Suprapubic skin (tissue), 4 donors: ENCODE measurements around the gene TMEM250. TPM values are rescaled to one million over a fixed set of nuclear protein-coding genes. Genes with fewer than 3 reads are reported as not detected.
"Not testable (repeated sequence)": the region's sequence is repeated elsewhere in the genome, so short reads cannot be mapped to it uniquely, and the experiment has no call there.

ENCODE experiments used
- DNase-seq, 2 donors: peaks; one replicate each; pipeline ENCODE4 v3.0.0-alpha.2; 2019; ENCODE audit warnings: low spot score in 2 of 2
- H3K27ac ChIP-seq: fragments of 200-600 bp; sonication (generic); one replicate; pipeline ENCODE4 v1.5.1; 2019
- H3K27me3 ChIP-seq: fragments of 200-600 bp; sonication (generic); one replicate; pipeline ENCODE4 v1.5.1; 2019
- H3K36me3 ChIP-seq: fragments of 200-600 bp; sonication (generic); one replicate; pipeline ENCODE4 v1.5.1; 2019
- H3K4me1 ChIP-seq: fragments of 200-600 bp; sonication (generic); one replicate; pipeline ENCODE4 v1.5.1; 2019
- H3K4me3 ChIP-seq: fragments of 200-600 bp; sonication (generic); one replicate; pipeline ENCODE4 v1.5.1; 2019; ENCODE audit warnings: mild to moderate bottlenecking
- H3K9me3 ChIP-seq: fragments of 200-600 bp; sonication (generic); one replicate; pipeline ENCODE4 v1.5.1; 2019
- EP300 ChIP-seq: sonication (generic); formaldehyde crosslinking; IDR thresholded peaks from one replicate; pipeline ENCODE4 v1.6.1; 2017; ENCODE audit warnings: antibody characterized with exemption
- POLR2A ChIP-seq, 2 donors: fragments of 450-650 bp; IDR thresholded peaks; one replicate each; pipeline ENCODE4 v1.6.1; 2017; ENCODE audit warnings: antibody characterized with exemption in 2 of 2, mild to moderate bottlenecking in 2 of 2, moderate library complexity in 2 of 2
- POLR2AphosphoS5 ChIP-seq, 3 donors: sonication (generic); formaldehyde crosslinking; IDR thresholded peaks; one replicate each; pipeline ENCODE4 v1.6.1; 2017; ENCODE audit warnings: antibody characterized with exemption in 3 of 3
- WGBS: methylation state at CpG from one replicate; pipeline ENCODE4 v1.1.5; 2018; 5-methylcytosine and 5-hydroxymethylcytosine counted together
- total RNA-seq, 4 donors: library from RNA; depleted of rRNA; stranded (reverse); fragments of >200 nt; gene quantifications; one replicate each; pipeline ENCODE4 v1.1.0, GENCODE V29; 2016
- TF ChIP-seq, protein P1 (sequence below), 2 donors: fragments of 200-600 bp in 1 of 2; fragments of 450-650 bp in 1 of 2; sonication (generic) in 1 of 2; IDR thresholded peaks; one replicate each; pipeline ENCODE4 v1.5.1; 2016 to 2019; ENCODE audit warnings: antibody characterized with exemption in 2 of 2, mild to moderate bottlenecking in 1 of 2, moderate library complexity in 1 of 2

The TMEM250 gene
- total RNA-seq, 4 donors from 2014 or later: 37.0 to 66.9 (median 57.8) TPM

DNA sequence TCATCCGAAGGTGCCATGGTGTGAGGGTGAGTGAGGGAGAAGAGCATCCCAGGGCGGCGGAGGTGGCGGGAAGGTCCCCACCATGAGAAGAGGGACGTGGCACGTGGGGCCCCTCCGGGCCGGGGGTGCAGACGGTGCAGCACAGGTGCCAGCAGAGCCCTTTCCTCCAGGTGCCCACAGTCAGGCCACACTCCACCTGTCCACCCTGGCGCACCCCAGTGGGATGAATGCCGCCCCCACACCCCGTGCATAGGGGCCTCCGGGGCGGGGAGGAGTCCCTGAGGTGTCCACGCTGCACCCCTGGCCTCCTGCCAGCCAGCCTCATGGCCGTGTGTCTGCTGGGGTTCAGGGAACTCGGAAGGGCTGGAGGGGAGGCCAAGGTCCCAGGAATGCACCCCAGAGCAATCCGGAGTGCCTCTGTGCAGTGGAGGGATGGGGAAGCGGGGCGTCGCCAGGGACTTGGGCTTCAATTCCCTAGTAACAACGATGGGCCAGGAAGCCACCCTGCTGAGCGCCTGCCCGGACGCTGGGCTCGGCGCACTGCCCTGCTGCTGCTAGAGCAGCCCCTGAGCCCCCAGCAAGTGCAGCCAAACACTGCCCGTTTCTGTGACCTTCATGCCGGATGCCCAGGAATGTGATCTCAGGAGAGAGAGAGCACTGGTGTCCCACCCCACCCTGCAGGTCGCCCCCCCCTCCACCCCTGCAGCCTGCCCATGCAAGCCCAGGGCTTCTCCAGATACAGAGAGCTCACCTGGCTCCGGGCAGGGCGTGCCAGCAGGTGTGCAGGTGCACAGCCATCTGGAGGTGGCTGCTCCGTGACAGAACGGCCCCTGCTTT is 14.8 kb downstream of the TMEM250 start:
- H3K9me3 ChIP-seq: no peaks in the 10 kb centered on the region

DNA sequence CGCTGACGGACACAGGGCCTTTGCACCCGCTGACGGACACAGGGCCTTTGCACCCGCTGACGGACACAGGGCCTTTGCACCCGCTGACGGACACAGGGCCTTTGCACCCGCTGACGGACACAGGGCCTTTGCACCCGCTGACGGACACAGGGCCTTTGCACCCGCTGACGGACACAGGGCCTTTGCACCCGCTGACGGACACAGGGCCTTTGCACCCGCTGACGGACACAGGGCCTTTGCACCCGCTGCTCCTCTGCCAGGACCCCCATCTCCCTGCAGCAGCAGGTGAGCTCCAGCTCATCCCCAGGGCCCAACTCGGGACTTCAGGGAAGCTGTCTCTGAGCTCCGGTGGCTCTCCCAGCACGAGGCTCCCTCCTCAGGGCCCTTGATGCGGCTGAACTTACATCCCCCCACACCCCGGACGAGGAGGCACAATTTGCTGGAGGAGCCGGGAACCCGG is 17.0 kb downstream of the TMEM250 start:
- H3K9me3 ChIP-seq, DNase-seq, H3K4me3 ChIP-seq, H3K27ac ChIP-seq, H3K36me3 ChIP-seq: not testable (repeated sequence)
- peaks cover 11% of the 10 kb centered on the region for H3K27me3 ChIP-seq
- no CpG with 5 or more reads among the region's 27 CpGs for WGBS
- peaks cover 42% of the 10 kb centered on the region for H3K4me1 ChIP-seq

More for the DNA sequence above, 14.8 kb downstream of the TMEM250 start:
- WGBS: 70% methylated on average over 13 of the region's 34 CpGs
- no peaks in the 10 kb centered on the region for H3K36me3 ChIP-seq
- no peak for DNase-seq
- H3K27me3 ChIP-seq: peaks cover 11% of the 10 kb centered on the region
- peaks cover 61% of the 10 kb centered on the region for H3K4me1 ChIP-seq
- H3K4me3 ChIP-seq: no peak overlapping the region
- TF ChIP-seq POLR2A (IDR thresholded peaks at IDR 0.05): no peak
- TF ChIP-seq POLR2AphosphoS5 (IDR thresholded peaks at IDR 0.05): no peak
- TF ChIP-seq, protein P1, sequence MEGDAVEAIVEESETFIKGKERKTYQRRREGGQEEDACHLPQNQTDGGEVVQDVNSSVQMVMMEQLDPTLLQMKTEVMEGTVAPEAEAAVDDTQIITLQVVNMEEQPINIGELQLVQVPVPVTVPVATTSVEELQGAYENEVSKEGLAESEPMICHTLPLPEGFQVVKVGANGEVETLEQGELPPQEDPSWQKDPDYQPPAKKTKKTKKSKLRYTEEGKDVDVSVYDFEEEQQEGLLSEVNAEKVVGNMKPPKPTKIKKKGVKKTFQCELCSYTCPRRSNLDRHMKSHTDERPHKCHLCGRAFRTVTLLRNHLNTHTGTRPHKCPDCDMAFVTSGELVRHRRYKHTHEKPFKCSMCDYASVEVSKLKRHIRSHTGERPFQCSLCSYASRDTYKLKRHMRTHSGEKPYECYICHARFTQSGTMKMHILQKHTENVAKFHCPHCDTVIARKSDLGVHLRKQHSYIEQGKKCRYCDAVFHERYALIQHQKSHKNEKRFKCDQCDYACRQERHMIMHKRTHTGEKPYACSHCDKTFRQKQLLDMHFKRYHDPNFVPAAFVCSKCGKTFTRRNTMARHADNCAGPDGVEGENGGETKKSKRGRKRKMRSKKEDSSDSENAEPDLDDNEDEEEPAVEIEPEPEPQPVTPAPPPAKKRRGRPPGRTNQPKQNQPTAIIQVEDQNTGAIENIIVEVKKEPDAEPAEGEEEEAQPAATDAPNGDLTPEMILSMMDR (IDR thresholded peaks at IDR 0.05): no peak
- no peak for TF ChIP-seq EP300
- no peak overlapping the region for H3K27ac ChIP-seq

DNA sequence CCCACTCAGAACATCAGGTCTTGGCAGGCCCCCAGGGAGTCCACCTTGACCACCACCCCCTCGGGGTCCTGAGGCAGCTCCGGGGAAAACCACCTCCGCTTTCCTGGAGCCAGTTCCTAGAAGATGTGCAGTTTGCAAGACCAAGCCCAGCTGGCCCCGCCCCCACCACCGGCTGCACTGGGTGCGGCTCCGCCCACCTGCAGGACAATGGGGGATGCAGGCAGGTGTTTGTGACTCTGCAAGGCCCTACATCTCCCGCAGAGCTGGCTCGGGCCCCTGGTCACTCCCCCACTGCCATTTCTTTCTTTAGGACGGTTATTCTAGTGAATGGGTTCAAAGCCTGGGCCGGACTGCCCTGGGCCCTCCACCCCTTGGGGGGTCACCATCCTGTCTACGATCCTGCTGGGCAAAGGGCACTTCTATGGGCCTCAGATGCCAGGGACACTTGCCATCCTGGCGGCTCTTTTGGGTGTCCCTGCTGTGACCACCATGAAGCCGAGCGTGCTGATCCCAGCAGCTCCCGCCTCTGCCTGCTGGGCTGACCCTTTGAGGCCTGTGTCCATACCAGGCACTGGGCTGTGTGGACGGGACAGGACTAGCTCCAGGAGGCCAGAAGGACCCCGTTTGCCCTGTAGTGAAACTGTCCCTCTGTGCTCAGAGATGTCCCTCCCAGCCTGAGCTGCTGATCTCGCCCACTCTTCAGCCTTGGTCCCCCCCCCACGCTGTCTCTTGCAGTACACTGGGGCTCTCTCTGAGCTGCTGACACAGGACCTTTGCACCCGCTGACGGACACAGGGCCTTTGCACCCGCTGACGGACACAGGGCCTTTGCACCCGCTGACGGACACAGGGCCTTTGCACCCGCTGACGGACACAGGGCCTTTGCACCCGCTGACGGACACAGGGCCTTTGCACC is 17.7 kb downstream of the TMEM250 start:
- Histone ChIP-seq H3K27ac (no peak overlapping the region), H3K4me1 (peaks cover 42% of the 10 kb centered on the region), H3K4me3 (no peak overlapping the region), H3K9me3 (no peaks in the 10 kb centered on the region), H3K27me3 (peaks cover 11% of the 10 kb centered on the region), H3K36me3 (no peaks in the 10 kb centered on the region)
- no peak for DNase-seq
- TF ChIP-seq POLR2A (IDR thresholded peaks at IDR 0.05) (no peak), POLR2AphosphoS5 (IDR thresholded peaks at IDR 0.05) (no peak), EP300 (no peak)
- TF ChIP-seq, protein P1 (IDR thresholded peaks at IDR 0.05): no peak
- WGBS: 76% methylated on average over 22 of the region's 30 CpGs

DNA sequence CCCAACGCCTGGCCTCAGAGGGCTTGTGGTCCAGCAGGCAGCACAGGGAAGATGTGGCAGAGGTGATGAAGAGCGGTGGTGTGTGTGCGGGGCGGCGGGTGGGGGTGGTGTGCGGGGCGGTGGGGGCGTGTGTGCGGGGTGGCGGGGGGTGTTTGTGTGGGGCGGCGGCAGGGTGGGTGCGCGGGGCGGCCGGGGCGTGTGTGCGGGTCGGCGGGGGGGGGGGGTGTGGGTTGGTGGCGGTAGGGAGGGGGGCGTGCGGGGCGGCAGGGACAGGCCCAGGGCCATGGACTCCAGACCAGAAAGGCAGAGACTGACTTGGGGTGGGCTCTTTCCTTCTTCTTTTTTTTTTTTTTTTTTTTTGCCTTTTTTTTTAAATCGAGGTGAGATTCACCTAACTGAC is 19.1 kb downstream of the TMEM250 start:
- H3K4me1 ChIP-seq: peaks cover 34% of the 10 kb centered on the region
- 55% methylated on average over 5 of the region's 25 CpGs for WGBS
- TF ChIP-seq POLR2A (IDR thresholded peaks at IDR 0.05): no peak
- no peak for TF ChIP-seq POLR2AphosphoS5 (IDR thresholded peaks at IDR 0.05)
- TF ChIP-seq, protein P1 (IDR thresholded peaks at IDR 0.05): no peak
- no peak for TF ChIP-seq EP300
- DNase-seq: no peak
- no peaks in the 10 kb centered on the region for H3K36me3 ChIP-seq
- no peak overlapping the region for H3K27ac ChIP-seq
- no peak overlapping the region for H3K4me3 ChIP-seq
- peaks cover 11% of the 10 kb centered on the region for H3K27me3 ChIP-seq
- H3K9me3 ChIP-seq: no peaks in the 10 kb centered on the region

DNA sequence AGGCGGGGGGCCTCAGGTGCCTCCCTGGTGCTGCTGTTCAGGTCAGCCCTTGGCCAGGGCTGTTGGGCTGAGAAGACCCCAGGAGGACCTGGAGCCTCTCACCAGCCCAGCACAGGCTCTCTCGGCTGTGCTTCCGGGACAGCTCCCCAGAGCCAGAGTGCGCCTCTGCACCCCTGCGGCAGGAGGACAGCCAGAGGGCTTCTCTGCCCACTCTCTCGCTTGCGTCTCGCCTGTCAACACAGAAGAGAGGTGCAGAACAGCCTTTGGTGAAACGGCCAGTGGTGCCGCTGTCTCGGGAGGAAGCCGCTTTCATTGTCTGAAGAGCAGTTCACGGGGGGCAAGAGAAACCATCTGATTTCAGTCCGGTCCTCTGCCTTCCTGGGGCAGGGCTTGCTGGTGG is 19.8 kb downstream of the TMEM250 start:
- Histone ChIP-seq H3K4me3 (no peak overlapping the region), H3K4me1 (peaks cover 33% of the 10 kb centered on the region), H3K27me3 (peaks cover 11% of the 10 kb centered on the region), H3K36me3 (no peaks in the 10 kb centered on the region), H3K9me3 (no peaks in the 10 kb centered on the region), H3K27ac (no peak overlapping the region)
- no peak for DNase-seq
- WGBS: no CpG with 5 or more reads among the region's 14 CpGs
- TF ChIP-seq POLR2AphosphoS5 (IDR thresholded peaks at IDR 0.05) (no peak), POLR2A (IDR thresholded peaks at IDR 0.05) (no peak), EP300 (no peak)
- TF ChIP-seq, protein P1 (IDR thresholded peaks at IDR 0.05): no peak
